ENCODE data around the gene ACOXL.

DNA sequence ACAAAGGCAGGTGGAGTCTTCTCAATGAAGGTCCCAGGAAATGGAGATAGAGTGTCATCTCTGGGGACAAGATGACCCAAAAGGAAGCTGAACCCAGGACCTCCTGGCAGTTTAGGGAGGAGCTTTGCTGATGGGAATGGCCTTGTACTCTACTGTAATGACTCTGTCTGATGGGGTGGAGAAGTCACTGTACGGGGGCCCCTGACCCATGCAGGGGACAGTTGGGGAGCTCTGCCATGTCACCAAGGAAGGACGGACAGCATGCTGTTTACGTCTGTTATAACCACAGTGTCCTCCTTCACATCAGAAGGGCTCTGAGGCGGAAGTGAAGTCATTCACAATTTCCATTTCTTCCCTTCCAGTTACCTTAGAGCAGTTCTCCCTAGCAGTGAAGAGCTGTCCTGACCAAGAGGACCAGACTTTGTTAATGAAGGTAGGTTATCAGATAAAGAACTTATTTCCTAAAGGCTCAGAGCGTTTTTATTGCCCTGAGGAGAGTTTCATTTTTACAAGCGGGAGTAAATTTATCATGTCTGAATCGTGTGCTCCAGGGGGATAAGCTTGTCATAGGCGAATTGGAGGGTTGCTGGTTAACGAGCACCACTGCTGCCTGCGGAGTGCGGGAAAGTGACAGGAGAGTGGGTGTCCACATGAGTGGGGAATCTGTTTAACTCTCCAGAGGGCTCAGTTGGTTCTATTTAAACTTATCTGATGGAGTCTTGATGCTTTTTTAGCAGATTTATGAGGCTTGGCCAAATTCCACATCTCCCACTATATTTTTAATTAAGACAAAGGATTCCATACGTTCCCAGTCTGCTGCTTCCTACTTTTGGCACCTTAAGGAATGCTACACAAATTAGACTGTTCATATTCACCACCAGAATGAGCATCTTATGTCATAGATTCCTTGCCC is 316.7 kb downstream of the ACOXL start:
- TF ChIP-seq, protein P1, sequence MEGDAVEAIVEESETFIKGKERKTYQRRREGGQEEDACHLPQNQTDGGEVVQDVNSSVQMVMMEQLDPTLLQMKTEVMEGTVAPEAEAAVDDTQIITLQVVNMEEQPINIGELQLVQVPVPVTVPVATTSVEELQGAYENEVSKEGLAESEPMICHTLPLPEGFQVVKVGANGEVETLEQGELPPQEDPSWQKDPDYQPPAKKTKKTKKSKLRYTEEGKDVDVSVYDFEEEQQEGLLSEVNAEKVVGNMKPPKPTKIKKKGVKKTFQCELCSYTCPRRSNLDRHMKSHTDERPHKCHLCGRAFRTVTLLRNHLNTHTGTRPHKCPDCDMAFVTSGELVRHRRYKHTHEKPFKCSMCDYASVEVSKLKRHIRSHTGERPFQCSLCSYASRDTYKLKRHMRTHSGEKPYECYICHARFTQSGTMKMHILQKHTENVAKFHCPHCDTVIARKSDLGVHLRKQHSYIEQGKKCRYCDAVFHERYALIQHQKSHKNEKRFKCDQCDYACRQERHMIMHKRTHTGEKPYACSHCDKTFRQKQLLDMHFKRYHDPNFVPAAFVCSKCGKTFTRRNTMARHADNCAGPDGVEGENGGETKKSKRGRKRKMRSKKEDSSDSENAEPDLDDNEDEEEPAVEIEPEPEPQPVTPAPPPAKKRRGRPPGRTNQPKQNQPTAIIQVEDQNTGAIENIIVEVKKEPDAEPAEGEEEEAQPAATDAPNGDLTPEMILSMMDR (IDR thresholded peaks at IDR 0.05; ENCODE audit: insufficient read depth, low read length, poor library complexity, severe bottlenecking): no peak
- no peak for TF ChIP-seq EZH2phosphoT487 (conservative IDR thresholded peaks at IDR 0.05; ENCODE audit: low read length)
